ENCODE data around the gene RAPGEF6.

Gene RAPGEF6

GRCh38 chr5:131534974-131535373 lies 100.1 kb downstream of the RAPGEF6 start:
- H3K36me3 ChIP-seq, result no peaks in the 10 kb centered on the region
- H3K4me3 ChIP-seq (ENCODE audit: low read depth, low read length), result no peak overlapping the region
- no peak for TF ChIP-seq CTCF (IDR thresholded peaks at IDR 0.05; ENCODE audit: low read depth, low read length)
- H3K27me3 ChIP-seq (ENCODE audit: insufficient read depth, low read depth, severe bottlenecking), result no peaks in the 10 kb centered on the region
- no peak for DNase-seq
- H3K9me3 ChIP-seq (ENCODE audit: severe bottlenecking), result no peaks in the 10 kb centered on the region
- H3K27ac ChIP-seq, result no peak overlapping the region

- TF ChIP-seq CTCF (IDR thresholded peaks at IDR 0.05; ENCODE audit: low read depth, low read length), result peak; percentile 17; the same call in 1 of the 2 replicates
- Histone ChIP-seq H3K27ac (no peak overlapping the region), H3K9me3 (ENCODE audit: severe bottlenecking) (no peaks in the 10 kb centered on the region), H3K4me3 (ENCODE audit: low read depth, low read length) (no peak overlapping the region), H3K27me3 (ENCODE audit: insufficient read depth, low read depth, severe bottlenecking) (no peaks in the 10 kb centered on the region), H3K36me3 (no peaks in the 10 kb centered on the region)
- DNase-seq, result no peak
Measured at GRCh38 chr5:131533836-131534235, 101.2 kb downstream of the RAPGEF6 start.

- no peak overlapping the region for H3K27ac ChIP-seq
- H3K27me3 ChIP-seq (ENCODE audit: insufficient read depth, low read depth, severe bottlenecking), result no peaks in the 10 kb centered on the region
- TF ChIP-seq CTCF (IDR thresholded peaks at IDR 0.05; ENCODE audit: low read depth, low read length), result no peak
- no peak overlapping the region for H3K4me3 ChIP-seq (ENCODE audit: low read depth, low read length)
- H3K36me3 ChIP-seq, result no peaks in the 10 kb centered on the region
- no peaks in the 10 kb centered on the region for H3K9me3 ChIP-seq (ENCODE audit: severe bottlenecking)
- no peak for DNase-seq
Measured at GRCh38 chr5:131532031-131532640, 102.9 kb downstream of the RAPGEF6 start.

GRCh38 chr5:131530706-131531331 lies 104.2 kb downstream of the RAPGEF6 start:
- Histone ChIP-seq H3K4me3 (ENCODE audit: low read depth, low read length) (no peak overlapping the region), H3K27me3 (ENCODE audit: insufficient read depth, low read depth, severe bottlenecking) (no peaks in the 10 kb centered on the region), H3K9me3 (ENCODE audit: severe bottlenecking) (no peaks in the 10 kb centered on the region), H3K36me3 (no peaks in the 10 kb centered on the region), H3K27ac (no peak overlapping the region)
- no peak for DNase-seq
- no peak for TF ChIP-seq CTCF (IDR thresholded peaks at IDR 0.05; ENCODE audit: low read depth, low read length)

GRCh38 chr5:131528682-131529081 lies 106.3 kb downstream of the RAPGEF6 start:
- TF ChIP-seq CTCF (IDR thresholded peaks at IDR 0.05; ENCODE audit: low read depth, low read length), result no peak
- no peaks in the 10 kb centered on the region for H3K27me3 ChIP-seq (ENCODE audit: insufficient read depth, low read depth, severe bottlenecking)
- no peak overlapping the region for H3K4me3 ChIP-seq (ENCODE audit: low read depth, low read length)
- H3K9me3 ChIP-seq (ENCODE audit: severe bottlenecking), result no peaks in the 10 kb centered on the region
- DNase-seq, result no peak
- no peak overlapping the region for H3K27ac ChIP-seq
- H3K36me3 ChIP-seq, result no peaks in the 10 kb centered on the region

GRCh38 chr5:131525805-131526204 lies 109.2 kb downstream of the RAPGEF6 start:
- Histone ChIP-seq H3K36me3 (no peaks in the 10 kb centered on the region), H3K27me3 (ENCODE audit: insufficient read depth, low read depth, severe bottlenecking) (no peaks in the 10 kb centered on the region), H3K4me3 (ENCODE audit: low read depth, low read length) (no peak overlapping the region), H3K27ac (no peak overlapping the region), H3K9me3 (ENCODE audit: severe bottlenecking) (no peaks in the 10 kb centered on the region)
- DNase-seq, result no peak
- TF ChIP-seq CTCF (IDR thresholded peaks at IDR 0.05; ENCODE audit: low read depth, low read length), result no peak

Data from WERI-Rb-1 (cell line).